GM19467 (cell line): ENCODE data around the gene PCSK1.
A peak's percentile ranks its signal among the peaks of the same experiment; 100 is the strongest.

Experiments used
- ATAC-seq: cut with Tn5 transposase; IDR thresholded peaks from one replicate; pipeline ENCODE4 v1.9.1; 2021; ENCODE audit warnings: mild to moderate bottlenecking, moderate library complexity; ENCODE audit not compliant: unreplicated experiment

The PCSK1 gene

DNA sequence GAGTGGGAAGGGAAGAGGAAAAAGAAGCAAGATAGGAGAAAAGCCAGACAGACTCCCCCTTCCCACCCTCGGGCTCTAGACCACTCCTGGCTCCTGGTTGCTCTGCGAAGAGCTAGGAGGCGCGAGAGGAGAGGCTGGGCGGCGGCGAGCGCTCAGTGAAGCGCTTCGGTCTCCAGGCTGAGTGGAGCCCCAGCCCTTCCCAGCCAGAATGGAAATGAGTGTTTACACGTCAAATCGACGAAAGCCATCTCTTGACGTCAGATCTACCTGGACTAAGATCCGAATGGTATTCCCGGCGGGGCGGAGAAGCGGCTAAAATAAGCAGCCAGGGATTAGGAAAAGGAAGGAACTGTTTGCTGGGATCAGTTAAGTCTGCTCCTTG, at the start of gene PCSK1:
PCSK1 (minus strand) TSS at position 183 of the 382 bp plus-strand sequence. CDS start 206 bp downstream, outside the sequence.
- no peak for ATAC-seq

DNA sequence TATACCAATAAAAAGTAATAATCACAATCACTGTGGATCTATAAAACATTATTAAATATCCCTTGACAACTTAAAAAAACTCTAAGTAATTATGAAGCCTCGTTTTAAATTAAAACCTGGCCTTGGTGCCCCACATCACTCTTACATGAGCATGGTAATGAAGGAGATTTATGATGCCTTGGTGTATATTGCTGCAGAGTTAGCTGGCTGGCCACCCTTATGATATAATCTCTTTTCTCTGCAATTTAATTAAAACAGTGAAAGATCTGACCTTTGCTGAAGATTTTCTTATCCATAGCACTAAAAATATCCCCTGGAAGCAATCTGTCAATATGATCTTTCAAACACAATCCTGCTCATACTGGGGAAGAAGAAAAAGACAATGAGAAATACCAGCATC, 48.8 kb upstream of the PCSK1 start:
- ATAC-seq = no peak

DNA sequence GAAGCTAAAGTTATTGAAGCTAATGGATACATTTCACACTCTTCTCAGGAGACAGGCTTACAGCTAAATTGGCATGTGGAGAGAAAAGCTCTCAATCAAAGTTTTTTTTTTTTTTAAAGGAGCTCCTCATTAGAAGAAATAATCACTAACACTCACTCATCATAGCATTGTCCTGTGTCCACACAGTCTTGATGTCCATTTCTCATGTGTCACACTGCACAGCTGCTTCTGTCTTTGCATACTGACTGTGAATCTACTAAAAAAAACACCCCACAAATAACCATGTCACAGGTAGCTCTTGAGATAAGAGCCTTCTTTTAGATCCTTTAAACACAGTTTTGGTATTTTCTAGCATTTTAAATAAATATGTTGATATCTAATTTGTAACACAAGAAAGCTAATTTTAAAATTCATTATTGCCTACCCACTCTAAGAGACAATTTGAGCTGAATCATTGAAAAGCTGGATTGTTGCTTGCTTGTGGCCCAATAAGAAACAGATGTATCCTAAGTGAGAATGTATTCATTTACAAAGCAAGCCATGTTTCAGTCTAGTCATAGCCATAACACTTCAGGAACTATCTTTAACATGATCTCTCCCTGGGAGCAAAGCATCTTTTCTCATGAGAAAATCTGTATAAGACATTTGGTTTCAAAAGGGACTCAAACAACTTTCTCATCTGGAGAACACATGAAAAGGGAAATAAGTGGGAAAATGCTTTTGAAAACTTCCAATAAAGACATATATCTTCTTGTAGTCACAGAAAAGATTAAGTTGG, 48.1 kb upstream of the PCSK1 start:
- no peak for ATAC-seq

DNA sequence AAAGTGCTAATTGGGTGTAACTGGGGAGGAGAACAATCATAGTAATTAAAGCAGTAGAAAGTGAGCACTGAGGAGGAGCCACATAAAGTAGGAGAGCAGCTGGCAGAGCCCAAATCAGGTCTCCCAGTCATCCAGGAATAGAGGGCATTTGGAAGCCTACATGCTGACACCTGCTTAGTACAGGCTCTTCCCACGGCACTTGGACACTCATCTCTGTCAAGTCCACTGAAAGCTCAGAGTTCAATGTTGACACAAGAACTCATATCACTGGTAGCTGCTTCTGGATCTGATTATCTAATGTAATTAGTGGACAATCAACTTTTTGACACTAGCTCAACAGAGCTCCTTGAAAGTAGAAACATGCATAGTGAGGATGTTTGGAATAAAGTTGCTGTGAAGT, 45.9 kb upstream of the PCSK1 start:
- ATAC-seq = no peak

DNA sequence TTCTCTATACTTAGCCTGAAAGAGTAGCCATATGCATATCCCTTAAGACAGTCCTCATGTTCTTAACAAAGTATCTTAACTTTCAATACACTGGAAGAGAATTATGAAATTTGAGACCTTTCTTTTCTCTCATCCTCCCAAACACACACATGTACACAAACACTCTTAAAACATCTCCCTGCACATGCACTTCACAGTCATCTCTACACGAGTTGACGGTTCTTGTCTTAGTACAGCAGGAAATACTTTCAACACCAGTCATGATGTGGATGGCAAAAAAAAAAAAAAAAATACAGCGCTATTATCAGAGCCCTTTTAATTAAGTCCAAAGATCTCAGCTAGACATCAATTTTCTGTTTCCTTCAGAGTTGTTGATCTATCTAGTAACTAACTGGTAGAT, 43.6 kb upstream of the PCSK1 start:
- no peak for ATAC-seq

DNA sequence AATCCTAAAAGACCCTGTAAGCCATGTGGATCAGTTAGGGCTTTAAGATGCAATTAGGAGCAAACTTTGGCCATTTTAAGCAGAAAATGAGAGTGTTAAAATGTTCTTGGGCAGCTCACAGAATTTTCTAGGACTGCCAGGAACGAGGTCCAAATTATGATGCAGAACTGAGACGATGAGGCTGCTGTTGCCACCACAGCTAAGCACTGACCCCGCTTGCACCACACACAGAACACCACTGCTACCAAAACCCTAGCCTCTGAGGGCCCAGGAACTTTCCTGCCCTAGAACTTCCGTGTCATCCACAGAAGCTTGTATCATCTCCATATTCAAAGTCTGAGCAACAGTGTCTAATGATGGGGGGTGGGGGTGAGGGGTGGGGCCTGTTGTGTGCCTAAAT, 41.0 kb upstream of the PCSK1 start:
- no peak for ATAC-seq

DNA sequence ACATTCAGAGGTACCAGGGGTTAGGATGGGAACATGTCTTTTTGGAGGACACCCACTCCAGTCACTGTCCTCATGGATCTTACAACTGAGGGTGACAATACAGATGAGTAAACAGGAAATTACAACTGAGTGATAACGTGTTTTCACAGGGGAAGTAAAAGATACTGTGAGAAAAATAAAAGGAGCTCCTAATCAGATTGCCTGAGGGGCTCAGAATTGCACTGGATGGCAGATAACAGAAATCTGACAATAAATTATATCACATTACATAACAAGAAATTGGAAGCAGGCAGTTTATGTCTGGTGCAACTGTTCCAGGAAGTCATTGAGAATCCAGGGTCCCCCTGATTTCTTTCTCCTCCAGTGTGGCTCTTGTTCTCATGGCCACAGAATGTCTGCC, 40.1 kb upstream of the PCSK1 start:
- no peak for ATAC-seq

DNA sequence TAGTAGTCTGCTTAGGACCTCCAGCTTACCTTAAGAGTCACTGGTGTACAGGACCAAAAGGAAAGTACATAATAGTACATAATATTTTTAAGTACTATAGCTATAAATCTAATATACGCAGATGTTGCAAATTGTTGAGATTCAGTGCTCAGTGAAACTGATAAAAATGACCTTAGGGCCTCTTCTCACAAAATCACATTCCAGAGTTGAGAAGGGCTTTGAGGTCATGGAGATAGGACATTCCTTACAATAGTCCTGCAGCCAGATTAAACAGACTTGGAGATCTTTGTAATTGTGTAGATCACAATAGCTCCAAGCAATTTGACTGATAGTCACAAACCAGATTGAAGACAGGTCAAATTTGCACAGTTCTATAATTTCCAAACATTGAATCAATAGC, 37.7 kb upstream of the PCSK1 start:
- no peak for ATAC-seq

DNA sequence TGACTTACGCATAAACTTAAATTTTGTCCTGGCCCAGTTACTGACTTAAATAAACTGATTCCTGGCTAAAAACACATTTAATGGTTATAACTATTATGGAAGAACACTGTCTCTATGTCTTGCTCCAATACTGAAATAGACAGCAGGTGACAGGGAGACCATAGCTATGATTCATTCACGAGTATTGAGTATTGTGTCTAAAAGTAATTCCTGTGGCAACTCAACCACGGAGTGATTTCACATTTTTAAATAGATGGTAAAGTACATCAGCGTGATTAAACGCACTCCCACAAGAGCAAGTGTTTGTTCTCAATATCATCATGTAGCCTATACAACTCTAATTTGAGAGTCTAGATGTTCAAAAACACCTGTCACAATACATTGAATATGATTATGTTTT, 35.9 kb upstream of the PCSK1 start:
- no peak for ATAC-seq

DNA sequence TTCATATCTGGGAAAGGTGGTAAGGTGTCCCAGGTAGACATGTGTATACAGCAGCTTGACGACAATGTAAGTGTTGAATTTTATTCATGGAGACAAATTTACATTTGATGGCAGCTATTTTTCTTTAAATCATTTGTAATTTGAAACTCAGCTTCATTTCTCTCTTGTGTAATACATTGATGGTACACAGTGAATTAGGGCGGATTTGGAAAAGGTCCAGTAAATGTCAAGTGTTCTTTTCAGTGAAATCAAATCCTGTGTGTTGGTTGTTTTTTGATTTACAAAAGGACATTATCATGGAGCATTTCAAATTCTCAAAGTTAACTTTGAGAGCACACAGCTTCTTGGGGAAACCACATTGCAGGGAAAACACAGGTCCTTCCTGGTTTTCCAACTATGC, 30.0 kb upstream of the PCSK1 start:
- no peak for ATAC-seq

DNA sequence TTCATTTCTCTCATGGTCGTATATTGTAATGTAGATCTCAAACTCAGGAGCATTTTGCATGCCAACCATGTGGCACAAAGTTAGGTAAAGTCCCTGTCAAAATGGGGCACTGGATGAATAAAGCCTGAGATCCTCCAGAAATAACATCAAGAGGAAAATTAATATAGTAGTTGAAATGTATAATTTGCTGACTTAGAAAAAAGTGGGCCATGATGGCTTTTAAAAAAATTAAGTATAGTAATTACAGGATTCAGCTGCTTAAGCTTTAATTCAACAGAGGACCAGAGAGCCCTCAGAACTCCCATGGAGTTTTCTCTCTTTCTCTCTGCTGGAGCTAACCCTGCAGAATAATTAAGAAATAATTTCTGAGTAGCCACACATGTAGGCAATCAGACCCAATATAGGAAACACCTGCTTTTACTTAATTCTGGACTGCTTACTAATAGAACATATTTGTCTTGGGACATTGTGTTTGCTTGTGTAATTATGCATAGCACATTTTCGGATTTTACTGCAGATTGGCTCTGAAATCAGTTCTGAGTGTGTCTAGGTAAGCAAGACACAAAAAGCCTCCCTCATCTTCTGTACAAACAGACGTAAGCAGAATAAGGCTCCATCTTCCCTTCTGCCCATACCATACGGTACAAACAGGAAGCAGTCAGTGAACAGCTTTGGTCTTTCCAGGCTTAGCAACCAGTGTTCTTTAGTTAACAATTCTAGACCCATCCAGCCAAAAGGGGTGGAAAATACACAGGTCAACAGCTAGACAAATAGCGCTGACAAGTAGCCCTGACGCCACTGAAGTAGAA, 26.5 kb upstream of the PCSK1 start:
- no peak for ATAC-seq

DNA sequence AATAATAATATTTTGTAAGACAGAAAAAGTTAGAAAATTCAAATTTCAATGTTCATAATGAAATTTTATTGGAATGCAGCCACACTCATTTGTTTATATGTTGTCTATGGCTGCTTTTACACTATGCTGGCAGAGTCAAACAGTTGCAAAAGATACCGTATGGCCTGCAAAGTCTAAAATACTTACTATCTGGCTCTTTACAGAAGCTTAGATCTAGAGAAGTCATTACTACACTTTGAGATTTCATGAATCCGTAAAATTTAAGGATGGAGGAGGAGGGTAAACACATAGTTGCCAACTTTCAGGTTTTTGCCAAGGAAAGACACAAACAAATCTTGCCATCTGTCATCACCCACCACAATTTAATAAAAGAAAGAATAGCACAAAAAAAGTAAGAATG, 25.1 kb upstream of the PCSK1 start:
- ATAC-seq = no peak

DNA sequence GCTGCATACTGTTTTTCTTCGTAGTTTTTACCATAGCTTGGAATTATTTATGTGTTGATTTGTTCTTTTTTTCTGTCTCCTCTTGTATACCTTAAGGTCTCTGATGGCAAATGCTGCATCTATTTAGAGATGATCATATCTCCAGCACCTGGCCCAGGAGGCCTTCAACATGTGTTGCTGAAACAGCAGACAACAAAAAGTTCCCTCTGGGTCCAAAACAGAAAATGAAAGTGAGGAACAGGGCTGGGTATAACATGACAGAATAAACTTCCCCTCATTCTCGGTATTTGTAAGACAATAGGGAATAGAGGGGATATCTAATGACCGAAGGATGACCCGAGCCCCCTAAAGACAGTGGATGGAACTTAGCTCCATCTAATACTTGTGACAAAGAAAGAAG, 22.7 kb upstream of the PCSK1 start:
- ATAC-seq = no peak

DNA sequence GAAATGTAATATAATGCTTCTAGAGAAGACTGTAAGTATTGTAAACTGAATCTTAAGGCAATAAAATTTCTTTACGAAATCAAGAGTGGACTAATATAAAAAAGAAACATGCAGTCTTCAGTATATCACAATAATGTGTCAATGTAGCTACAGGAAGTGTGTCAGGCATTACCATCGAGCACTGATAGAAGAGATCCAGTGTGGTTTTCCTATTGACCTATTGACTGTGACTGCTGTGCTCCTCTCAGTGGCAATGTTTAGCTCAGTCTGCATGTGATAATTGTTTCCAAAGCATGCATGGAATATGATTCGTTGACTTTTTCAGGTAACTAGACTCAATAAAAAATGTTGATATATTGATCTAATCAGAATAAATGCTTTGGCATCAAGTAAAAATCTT, 20.3 kb upstream of the PCSK1 start:
- no peak for ATAC-seq

DNA sequence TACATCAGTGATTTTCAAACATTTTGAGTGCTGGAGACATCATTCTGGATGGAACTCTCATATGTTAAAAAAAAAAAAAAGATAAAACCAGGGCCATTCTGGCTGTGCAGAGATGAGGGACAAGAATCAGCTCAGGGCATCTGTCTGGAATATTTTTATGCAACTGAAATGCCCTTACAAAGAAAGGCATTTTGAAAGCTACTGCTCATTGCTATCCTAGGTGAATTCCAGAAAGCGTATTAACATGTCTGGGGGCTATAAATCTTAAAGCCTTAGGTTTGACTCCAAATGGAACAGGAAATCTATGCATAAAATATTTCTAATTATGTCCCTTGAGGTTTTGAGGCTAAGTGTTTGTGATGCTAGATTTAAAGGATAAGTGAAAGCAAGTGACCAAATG, 14.9 kb upstream of the PCSK1 start:
- no peak for ATAC-seq

DNA sequence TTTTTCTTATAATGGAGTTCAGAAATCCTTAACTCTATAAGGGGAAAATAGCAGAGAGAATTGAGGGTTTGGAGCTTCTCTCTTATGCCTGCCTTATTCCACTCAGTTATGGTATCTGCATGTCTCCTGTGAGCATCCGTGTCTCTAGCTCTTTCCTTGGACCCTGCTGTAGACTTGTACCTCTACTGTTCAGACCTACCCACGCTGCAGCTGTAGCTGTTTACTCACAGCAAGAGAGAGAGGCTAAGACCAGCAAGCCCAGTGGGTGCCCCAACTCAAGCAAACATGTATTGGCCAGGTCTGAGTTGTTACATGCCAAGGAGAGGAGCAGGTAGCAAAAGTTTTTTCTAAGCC, 7.1 kb upstream of the PCSK1 start:
- peak; percentile 27 for ATAC-seq

DNA sequence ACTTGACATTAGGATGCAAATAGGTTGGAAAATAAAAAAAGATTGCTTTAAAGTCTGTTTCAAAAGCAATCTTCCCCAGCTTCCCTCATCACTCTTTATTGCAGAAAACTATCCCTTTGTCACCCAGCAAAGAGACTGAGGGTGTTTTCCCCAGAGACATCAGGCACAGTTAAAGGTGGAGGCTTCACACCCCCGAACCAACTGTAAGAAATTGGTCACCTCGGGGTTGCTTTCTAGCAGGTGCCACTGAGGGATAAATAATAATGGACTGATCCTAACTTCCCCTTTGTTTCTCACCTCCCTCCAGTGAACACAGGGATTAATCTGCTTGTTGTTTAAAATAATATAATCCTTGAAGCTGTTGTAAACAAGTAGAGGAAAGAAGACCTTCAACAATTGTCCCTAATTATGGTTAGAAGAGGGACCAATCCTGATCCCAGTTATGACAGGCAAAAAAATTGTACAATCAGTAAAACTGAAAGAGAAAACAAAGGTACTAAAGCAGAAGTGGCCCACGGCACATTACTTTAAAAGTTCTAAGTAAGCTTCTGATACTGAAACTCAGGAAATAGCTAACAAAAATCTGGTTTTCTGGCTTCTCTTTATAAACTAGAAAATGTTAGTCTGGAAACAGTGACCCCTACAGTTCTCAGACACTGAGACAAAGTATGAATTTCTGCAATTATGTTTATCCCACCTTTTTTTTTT, 6.6 kb upstream of the PCSK1 start:
- peak; percentile 89 for ATAC-seq

DNA sequence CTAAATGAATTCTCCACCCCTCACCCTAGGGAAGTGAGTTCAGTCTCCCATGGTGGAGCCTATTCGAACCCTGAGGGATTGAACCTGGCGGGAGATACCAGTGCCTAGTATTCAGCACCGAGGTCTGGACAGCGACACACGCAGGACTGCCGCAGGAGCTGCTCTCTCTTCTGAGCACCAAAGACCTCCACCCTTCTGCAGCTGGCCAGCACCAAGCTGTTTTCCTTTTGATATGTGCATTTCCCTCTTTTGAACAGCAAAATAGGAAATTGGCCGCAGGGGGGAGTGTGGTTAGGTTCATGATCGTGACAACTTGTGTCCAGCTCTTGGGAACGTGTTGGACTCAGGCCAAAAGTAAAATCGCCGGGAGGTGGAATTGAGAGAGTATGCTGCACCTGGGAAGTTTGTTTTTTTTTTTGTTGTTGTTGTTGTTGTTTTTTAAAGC, 1.2 kb upstream of the PCSK1 start:
- ATAC-seq = peak; percentile 65

DNA sequence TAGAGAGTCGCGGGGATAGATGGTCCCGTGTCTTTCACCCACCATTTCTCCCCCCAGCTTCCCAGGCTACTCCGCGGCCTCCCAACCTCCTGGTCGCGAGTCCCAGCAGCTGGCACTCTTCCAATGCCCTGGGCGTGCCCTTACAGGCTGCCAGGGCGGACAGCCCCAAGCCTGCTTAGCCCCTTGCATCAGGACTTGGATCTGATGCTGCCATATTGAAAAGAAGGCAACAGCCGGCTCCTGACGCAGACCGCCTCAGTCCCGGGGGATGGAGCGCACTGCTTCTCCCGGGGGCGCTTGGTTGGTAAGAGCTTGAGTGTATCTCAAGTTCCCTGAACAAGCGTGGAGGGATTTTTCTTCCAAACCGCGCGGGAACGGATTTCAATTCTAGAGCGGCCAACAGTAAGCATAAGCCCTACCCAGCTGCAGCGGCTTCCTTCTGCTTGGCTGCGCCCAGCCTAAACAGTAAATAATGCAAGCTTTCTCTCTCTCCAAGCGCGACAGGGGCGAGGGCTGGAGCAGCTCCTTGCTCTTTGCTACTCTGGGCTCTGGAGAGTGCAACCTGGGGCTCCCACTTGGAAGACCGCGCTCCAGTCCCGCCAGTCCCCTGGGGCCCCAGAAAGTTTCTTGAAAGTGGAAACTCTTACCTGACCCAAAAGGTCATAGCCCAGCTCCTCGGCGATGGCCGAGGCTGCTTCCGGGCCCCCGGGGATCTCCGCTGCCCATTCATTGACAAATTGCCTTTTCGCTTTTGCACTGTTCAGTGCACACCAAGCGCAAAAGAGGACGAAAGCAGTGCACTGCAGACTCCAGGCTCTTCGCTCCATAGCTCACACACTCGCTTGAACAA, 607 bp downstream of the PCSK1 start:
- no peak for ATAC-seq

DNA sequence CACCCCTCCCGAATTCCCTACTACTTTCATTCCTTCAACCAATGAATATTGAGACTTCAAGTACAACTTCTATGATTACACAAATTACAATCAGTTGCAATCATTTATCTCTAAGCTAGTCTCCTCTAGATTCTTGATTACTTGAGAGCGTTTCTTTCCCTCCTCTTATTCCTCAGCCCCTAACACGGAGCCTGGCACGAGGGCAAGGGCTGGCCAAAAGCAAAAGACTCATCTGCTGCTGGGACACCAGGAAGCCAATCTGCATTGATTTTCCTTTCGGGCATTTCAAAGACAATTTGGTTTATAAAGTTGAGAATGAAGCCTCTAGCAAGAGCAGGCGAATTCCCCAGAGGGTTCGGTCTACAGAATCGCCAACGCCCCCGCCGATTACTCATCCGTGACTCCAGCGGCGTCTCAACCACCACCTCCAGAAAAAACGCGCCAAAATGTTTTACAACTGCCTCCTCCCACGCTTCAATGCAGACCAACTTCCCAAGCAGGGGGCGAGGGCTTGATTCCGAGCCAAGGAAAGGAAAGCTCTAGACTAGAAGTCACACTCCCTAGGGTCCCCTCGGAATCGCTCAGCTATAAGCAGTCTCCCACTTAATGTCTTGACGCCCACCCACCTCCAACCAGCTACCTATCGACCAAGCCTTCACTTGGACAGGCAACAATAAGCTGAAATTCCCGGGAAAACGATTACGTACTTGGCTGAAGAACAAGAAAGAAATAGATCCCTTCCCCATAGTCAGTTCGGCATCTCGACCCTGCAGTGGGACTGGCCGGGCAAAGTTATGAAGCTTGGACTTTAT, 1.5 kb downstream of the PCSK1 start:
- ATAC-seq = no peak
